K562 (cell line): ENCODE data around the gene ATE1.
"Not testable (repeated sequence)": the region's sequence is repeated elsewhere in the genome, so short reads cannot be mapped to it uniquely, and the experiment has no call there.

Experiments
- CBX5 ChIP-seq: IDR thresholded peaks from 2 replicates; pipeline ENCODE4 v1.6.1; 2014; ENCODE audit warnings: low read depth, borderline replicate concordance
- CC2D1A ChIP-seq: fragments of 450-650 bp; IDR thresholded peaks from 2 replicates; pipeline ENCODE4 v1.6.1; 2017; ENCODE audit warnings: mild to moderate bottlenecking
- EZH2 ChIP-seq: IDR thresholded peaks from 2 replicates; pipeline ENCODE4 v1.6.1; 2012; ENCODE audit warnings: low read depth, mild to moderate bottlenecking, inconsistent platforms, low read length, borderline replicate concordance
- FOSL1 ChIP-seq: fragments of 200-800 bp; sonication (Bioruptor generic); conservative IDR thresholded peaks from 2 replicates; pipeline ENCODE4 v1.6.1; 2016; ENCODE audit warnings: missing genetic modification characterization, missing compliant biosample characterization
- MEIS2 ChIP-seq: fragments of 450-650 bp; IDR thresholded peaks from 2 replicates; pipeline ENCODE4 v1.6.1; 2014; ENCODE audit warnings: mild to moderate bottlenecking; ENCODE audit not compliant: partially characterized antibody
- NFE2 ChIP-seq: IDR thresholded peaks from 2 replicates; pipeline ENCODE4 v1.6.1; 2014; ENCODE audit warnings: antibody characterized with exemption, low read depth
- POLR2AphosphoS5 ChIP-seq: IDR thresholded peaks from 2 replicates; pipeline ENCODE4 v1.6.1; 2011; ENCODE audit warnings: mild to moderate bottlenecking, low read depth, low read length, moderate library complexity; ENCODE audit not compliant: control insufficient read depth, insufficient read depth
- SP1 ChIP-seq: sonication (generic); formaldehyde crosslinking; IDR thresholded peaks from 2 replicates; pipeline ENCODE4 v1.8.1; 2022; ENCODE audit warnings: mild to moderate bottlenecking, missing genetic modification reagents
- TF ChIP-seq, protein P1 (sequence below): fragments of 450-650 bp; formaldehyde crosslinking; IDR thresholded peaks from 2 replicates; pipeline ENCODE4 v1.4.0; 2020; ENCODE audit warnings: mild to moderate bottlenecking, moderate library complexity
- TF ChIP-seq, protein P2 (sequence below), 3 experiments: IDR thresholded peaks in 2 of 3; conservative IDR thresholded peaks in 1 of 3; 2 replicates each; pipeline ENCODE4 v1.5.1; 2011 to 2012; ENCODE audit warnings: low read length in 3 of 3, mild to moderate bottlenecking in 3 of 3, control low read depth in 2 of 3, improper control_type of control experiment in 1 of 3, inconsistent platforms in 1 of 3, low read depth in 1 of 3, mixed read lengths in 1 of 3, moderate library complexity in 1 of 3; ENCODE audit not compliant: insufficient read depth in 2 of 3
- TF ChIP-seq, protein P3 (sequence below), 3 experiments: fragments of 200-800 bp in 1 of 3; fragments of 250-450 bp in 1 of 3; fragments of 450-650 bp in 1 of 3; sonication (Bioruptor Pico) in 1 of 3; sonication (Bioruptor generic) in 1 of 3; formaldehyde crosslinking in 1 of 3; IDR thresholded peaks; 2 replicates each; pipeline versions ENCODE4 v1.6.1 to v1.8.0; 2016 to 2022; ENCODE audit warnings: mild to moderate bottlenecking in 2 of 3, missing genetic modification characterization in 2 of 3, missing compliant biosample characterization in 1 of 3, moderate library complexity in 1 of 3

DNA sequence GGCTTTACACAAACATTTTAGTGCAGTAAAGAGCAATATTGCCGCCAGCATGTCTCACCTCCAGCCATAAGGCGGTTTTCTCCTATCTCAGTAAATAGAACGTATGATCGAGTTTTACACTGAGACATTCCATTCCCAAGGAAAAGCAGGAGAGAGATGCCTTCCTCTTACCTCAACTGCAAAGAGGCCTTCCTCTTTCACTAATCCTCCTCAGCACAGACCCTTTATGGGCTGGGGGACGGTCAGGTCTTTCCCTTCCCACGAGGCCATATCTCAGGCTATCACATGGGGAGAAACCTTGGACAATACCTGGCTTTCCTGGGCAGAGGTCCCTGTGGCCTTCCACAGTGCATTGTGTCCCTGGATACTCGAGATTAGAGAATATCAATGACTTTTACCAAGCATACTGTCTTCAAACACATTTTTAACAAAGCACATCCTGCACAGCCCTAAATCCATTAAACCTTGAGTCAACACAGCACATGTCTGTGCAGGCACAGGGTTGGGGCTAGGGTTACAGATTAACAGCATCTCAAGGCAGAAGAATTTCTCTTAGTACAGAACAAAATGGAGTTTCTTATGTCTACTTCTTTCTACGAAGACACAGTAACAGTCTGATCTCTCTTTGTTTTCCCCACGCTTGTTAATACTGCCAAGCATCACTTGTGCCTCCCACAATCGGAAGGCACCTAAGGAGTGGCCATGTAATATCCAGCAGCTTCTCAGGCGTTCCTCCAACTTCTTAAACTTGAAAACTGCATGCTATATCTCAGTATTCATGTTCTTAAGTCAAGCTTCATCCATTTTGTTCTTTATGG lies 2.6 kb upstream of the ATE1 start:
- TF ChIP-seq, protein P1, sequence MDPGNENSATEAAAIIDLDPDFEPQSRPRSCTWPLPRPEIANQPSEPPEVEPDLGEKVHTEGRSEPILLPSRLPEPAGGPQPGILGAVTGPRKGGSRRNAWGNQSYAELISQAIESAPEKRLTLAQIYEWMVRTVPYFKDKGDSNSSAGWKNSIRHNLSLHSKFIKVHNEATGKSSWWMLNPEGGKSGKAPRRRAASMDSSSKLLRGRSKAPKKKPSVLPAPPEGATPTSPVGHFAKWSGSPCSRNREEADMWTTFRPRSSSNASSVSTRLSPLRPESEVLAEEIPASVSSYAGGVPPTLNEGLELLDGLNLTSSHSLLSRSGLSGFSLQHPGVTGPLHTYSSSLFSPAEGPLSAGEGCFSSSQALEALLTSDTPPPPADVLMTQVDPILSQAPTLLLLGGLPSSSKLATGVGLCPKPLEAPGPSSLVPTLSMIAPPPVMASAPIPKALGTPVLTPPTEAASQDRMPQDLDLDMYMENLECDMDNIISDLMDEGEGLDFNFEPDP (CRISPR knock-in tag) = not testable (repeated sequence)
- TF ChIP-seq POLR2AphosphoS5; NFE2; CC2D1A; CBX5; FOSL1 (tag); SP1 (CRISPR knock-in tag); EZH2; MEIS2: not testable (repeated sequence)
- TF ChIP-seq, protein P2, sequence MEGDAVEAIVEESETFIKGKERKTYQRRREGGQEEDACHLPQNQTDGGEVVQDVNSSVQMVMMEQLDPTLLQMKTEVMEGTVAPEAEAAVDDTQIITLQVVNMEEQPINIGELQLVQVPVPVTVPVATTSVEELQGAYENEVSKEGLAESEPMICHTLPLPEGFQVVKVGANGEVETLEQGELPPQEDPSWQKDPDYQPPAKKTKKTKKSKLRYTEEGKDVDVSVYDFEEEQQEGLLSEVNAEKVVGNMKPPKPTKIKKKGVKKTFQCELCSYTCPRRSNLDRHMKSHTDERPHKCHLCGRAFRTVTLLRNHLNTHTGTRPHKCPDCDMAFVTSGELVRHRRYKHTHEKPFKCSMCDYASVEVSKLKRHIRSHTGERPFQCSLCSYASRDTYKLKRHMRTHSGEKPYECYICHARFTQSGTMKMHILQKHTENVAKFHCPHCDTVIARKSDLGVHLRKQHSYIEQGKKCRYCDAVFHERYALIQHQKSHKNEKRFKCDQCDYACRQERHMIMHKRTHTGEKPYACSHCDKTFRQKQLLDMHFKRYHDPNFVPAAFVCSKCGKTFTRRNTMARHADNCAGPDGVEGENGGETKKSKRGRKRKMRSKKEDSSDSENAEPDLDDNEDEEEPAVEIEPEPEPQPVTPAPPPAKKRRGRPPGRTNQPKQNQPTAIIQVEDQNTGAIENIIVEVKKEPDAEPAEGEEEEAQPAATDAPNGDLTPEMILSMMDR (IDR thresholded peaks at IDR 0.05 in 2 of 3, conservative IDR thresholded peaks at IDR 0.05 in 1 of 3; ENCODE audit: insufficient read depth in 2 of 3, low read depth in 1 of 3, low read length in 3 of 3) = not testable (repeated sequence)
- TF ChIP-seq, protein P3, sequence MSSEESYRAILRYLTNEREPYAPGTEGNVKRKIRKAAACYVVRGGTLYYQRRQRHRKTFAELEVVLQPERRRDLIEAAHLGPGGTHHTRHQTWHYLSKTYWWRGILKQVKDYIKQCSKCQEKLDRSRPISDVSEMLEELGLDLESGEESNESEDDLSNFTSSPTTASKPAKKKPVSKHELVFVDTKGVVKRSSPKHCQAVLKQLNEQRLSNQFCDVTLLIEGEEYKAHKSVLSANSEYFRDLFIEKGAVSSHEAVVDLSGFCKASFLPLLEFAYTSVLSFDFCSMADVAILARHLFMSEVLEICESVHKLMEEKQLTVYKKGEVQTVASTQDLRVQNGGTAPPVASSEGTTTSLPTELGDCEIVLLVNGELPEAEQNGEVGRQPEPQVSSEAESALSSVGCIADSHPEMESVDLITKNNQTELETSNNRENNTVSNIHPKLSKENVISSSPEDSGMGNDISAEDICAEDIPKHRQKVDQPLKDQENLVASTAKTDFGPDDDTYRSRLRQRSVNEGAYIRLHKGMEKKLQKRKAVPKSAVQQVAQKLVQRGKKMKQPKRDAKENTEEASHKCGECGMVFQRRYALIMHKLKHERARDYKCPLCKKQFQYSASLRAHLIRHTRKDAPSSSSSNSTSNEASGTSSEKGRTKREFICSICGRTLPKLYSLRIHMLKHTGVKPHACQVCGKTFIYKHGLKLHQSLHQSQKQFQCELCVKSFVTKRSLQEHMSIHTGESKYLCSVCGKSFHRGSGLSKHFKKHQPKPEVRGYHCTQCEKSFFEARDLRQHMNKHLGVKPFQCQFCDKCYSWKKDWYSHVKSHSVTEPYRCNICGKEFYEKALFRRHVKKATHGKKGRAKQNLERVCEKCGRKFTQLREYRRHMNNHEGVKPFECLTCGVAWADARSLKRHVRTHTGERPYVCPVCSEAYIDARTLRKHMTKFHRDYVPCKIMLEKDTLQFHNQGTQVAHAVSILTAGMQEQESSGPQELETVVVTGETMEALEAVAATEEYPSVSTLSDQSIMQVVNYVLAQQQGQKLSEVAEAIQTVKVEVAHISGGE (CRISPR knock-in tag; IDR thresholded peaks at IDR 0.05) = not testable (repeated sequence)
